ENCODE results near the gene BAZ2B. TPM values are rescaled to one million over a fixed set of nuclear protein-coding genes. Genes with fewer than 3 reads are reported as not detected.

The BAZ2B gene
- total RNA-seq, 1 donor from 2014 or later, result 101 TPM

- Histone ChIP-seq H3K4me2 (no peak overlapping the region), H3K36me3 (peaks cover 16% of the 10 kb centered on the region), H4K20me1 (ENCODE audit: low read depth) (no peaks in the 10 kb centered on the region), H3K79me2 (ENCODE audit: low read depth) (no peaks in the 10 kb centered on the region), H2AFZ (replicated peaks) (no peak overlapping the region), H3K27me3 (no peaks in the 10 kb centered on the region), H3K27ac (no peak overlapping the region), H3K9ac (no peak overlapping the region), H3F3A (ENCODE audit: low read depth) (peaks cover 7% of the 10 kb centered on the region), H3K9me3 (ENCODE audit: low read depth) (no peaks in the 10 kb centered on the region), H3K4me1 (no peaks in the 10 kb centered on the region), H3K4me3 (no peak overlapping the region)
- Mint-ChIP-seq H3K27me3 (ENCODE audit: insufficient read depth, low read depth) (peaks cover 2% of the 10 kb centered on the region), H3K4me1 (no peaks in the 10 kb centered on the region), H3K27ac (no peak overlapping the region), H3K36me3 (peaks cover 27% of the 10 kb centered on the region), H3K9me3 (no peaks in the 10 kb centered on the region), H3K4me3 (no peak overlapping the region)
- no peak for TF ChIP-seq EZH2 (IDR thresholded peaks at IDR 0.05)
- no peak for DNase-seq (ENCODE audit: low spot score)
These were observed 289.6 kb downstream of the BAZ2B start for GRCh38 chr2:159326569-159327255.

GRCh38 chr2:159322419-159322818 lies 293.9 kb downstream of the BAZ2B start:
- H3K36me3 ChIP-seq, result peaks cover 19% of the 10 kb centered on the region
- no peak for DNase-seq (ENCODE audit: low spot score)
- no peak overlapping the region for H3K4me2 ChIP-seq
- no peaks in the 10 kb centered on the region for H3K4me1 Mint-ChIP-seq
- H3K27ac Mint-ChIP-seq, result no peak overlapping the region
- no peak overlapping the region for H3K27ac ChIP-seq
- no peaks in the 10 kb centered on the region for H3K27me3 ChIP-seq
- no peaks in the 10 kb centered on the region for H3K79me2 ChIP-seq (ENCODE audit: low read depth)
- H3F3A ChIP-seq (ENCODE audit: low read depth), result peaks cover 7% of the 10 kb centered on the region
- H3K4me3 Mint-ChIP-seq, result no peak overlapping the region
- H2AFZ ChIP-seq (replicated peaks), result no peak overlapping the region
- no peaks in the 10 kb centered on the region for H4K20me1 ChIP-seq (ENCODE audit: low read depth)
- peaks cover 2% of the 10 kb centered on the region for H3K27me3 Mint-ChIP-seq (ENCODE audit: insufficient read depth, low read depth)
- TF ChIP-seq EZH2phosphoT487 (IDR thresholded peaks at IDR 0.05) (no peak), EZH2 (IDR thresholded peaks at IDR 0.05) (no peak), CTCF (IDR thresholded peaks at IDR 0.05) (no peak)
- no peak overlapping the region for H3K9ac ChIP-seq
- H3K9me3 Mint-ChIP-seq, result no peaks in the 10 kb centered on the region
- no peaks in the 10 kb centered on the region for H3K9me3 ChIP-seq (ENCODE audit: low read depth)
- peaks cover 31% of the 10 kb centered on the region for H3K36me3 Mint-ChIP-seq
- no peaks in the 10 kb centered on the region for H3K4me1 ChIP-seq
- H3K4me3 ChIP-seq, result no peak overlapping the region

GRCh38 chr2:159317392-159318088 lies 298.8 kb downstream of the BAZ2B start:
- TF ChIP-seq CTCF (IDR thresholded peaks at IDR 0.05), result no peak
- TF ChIP-seq EZH2 (IDR thresholded peaks at IDR 0.05), result no peak
- TF ChIP-seq EZH2phosphoT487 (IDR thresholded peaks at IDR 0.05), result no peak
- H3K9me3 ChIP-seq (ENCODE audit: low read depth), result no peaks in the 10 kb centered on the region
- Mint-ChIP-seq H3K27ac (no peak overlapping the region), H3K36me3 (peaks cover 58% of the 10 kb centered on the region), H3K27me3 (ENCODE audit: insufficient read depth, low read depth) (no peaks in the 10 kb centered on the region), H3K9me3 (peaks cover 20% of the 10 kb centered on the region), H3K4me1 (peaks cover 2% of the 10 kb centered on the region), H3K4me3 (no peak overlapping the region)
- no peaks in the 10 kb centered on the region for H3K4me1 ChIP-seq
- H3K27me3 ChIP-seq, result no peaks in the 10 kb centered on the region
- H3F3A ChIP-seq (ENCODE audit: low read depth), result no peaks in the 10 kb centered on the region
- H4K20me1 ChIP-seq (ENCODE audit: low read depth), result no peaks in the 10 kb centered on the region
- H3K4me3 ChIP-seq, result no peak overlapping the region
- no peak for DNase-seq (ENCODE audit: low spot score)
- no peak overlapping the region for H3K4me2 ChIP-seq
- no peak overlapping the region for H3K27ac ChIP-seq
- peaks cover 11% of the 10 kb centered on the region for H3K36me3 ChIP-seq
- H3K9ac ChIP-seq, result no peak overlapping the region
- no peak overlapping the region for H2AFZ ChIP-seq (replicated peaks)
- no peaks in the 10 kb centered on the region for H3K79me2 ChIP-seq (ENCODE audit: low read depth)

DNA sequence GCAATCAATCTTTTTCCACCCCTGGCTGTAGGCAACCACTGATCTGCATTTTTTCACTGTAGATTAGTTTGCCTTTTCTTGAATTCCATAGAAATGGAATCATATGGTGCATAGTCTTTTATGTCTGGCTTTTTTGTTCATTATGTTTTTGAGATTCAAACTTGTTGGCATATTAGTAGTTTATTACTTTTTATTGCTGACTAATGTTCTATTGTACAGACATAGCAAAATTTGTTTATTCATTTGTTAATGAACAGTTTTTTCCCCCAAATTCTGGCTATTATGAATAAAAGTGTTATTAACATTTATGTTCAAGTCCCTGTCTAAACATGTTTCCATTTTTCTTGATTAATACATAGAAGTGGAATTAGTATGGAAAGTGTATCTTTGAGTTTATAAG lies 308.4 kb downstream of the BAZ2B start:
- Histone ChIP-seq H3F3A (ENCODE audit: low read depth) (no peaks in the 10 kb centered on the region), H3K9ac (no peak overlapping the region), H3K36me3 (no peaks in the 10 kb centered on the region), H3K4me2 (no peak overlapping the region), H4K20me1 (ENCODE audit: low read depth) (no peaks in the 10 kb centered on the region), H3K27me3 (no peaks in the 10 kb centered on the region), H3K4me3 (no peak overlapping the region), H3K9me3 (ENCODE audit: low read depth) (no peaks in the 10 kb centered on the region), H3K79me2 (ENCODE audit: low read depth) (no peaks in the 10 kb centered on the region), H2AFZ (replicated peaks) (no peak overlapping the region), H3K4me1 (no peaks in the 10 kb centered on the region), H3K27ac (no peak overlapping the region)
- no peaks in the 10 kb centered on the region for H3K36me3 Mint-ChIP-seq
- H3K9me3 Mint-ChIP-seq, result peaks cover 2% of the 10 kb centered on the region
- H3K27ac Mint-ChIP-seq, result no peak overlapping the region
- H3K4me1 Mint-ChIP-seq, result no peaks in the 10 kb centered on the region
- DNase-seq (ENCODE audit: low spot score), result no peak
- no peak overlapping the region for H3K4me3 Mint-ChIP-seq
- H3K27me3 Mint-ChIP-seq (ENCODE audit: insufficient read depth, low read depth), result peaks cover 4% of the 10 kb centered on the region
- no peak for TF ChIP-seq EZH2phosphoT487 (IDR thresholded peaks at IDR 0.05)
- TF ChIP-seq EZH2 (IDR thresholded peaks at IDR 0.05), result no peak
- no peak for TF ChIP-seq CTCF (IDR thresholded peaks at IDR 0.05)
